Heart left ventricle (tissue), 13 donors: ENCODE measurements around the gene CHRDL2.

Experiments
- CTCF ChIP-seq, 12 donors: fragments of 200-600 bp; sonication (generic) in 4 of 12; IDR thresholded peaks; one replicate each; pipeline versions ENCODE4 v1.5.0 to v1.8.0; 2018 to 2022; ENCODE audit warnings: antibody characterized with exemption in 12 of 12, mild to moderate bottlenecking in 5 of 12
- POLR2A ChIP-seq, 2 donors: fragments of 450-650 bp; IDR thresholded peaks; one replicate each; pipeline ENCODE4 v1.6.1; 2017; ENCODE audit warnings: antibody characterized with exemption in 2 of 2, mild to moderate bottlenecking in 2 of 2, moderate library complexity in 2 of 2
- donor health status: ischemic (EF 13 %, LVEDD 7.1; RV severe dilation, severe dysfunction).
- donor health status: DM: no; HTN: yes; CAD: no.
- donor health status: DM: no; HTN: no; CAD: no.
- donor health status: ischemic (EF 25% LVEDD 6.9; RV normal size, moderate dysfunction).
- donor health status: ischemic (EF 25% LVEDD 5.7; RV mildly dilated, moderate dysfunction).
- donor health status: ischemic (EF 35%, LVEDD 5.7; RV mildly dilated, moderate dysfunction).
- donor health status: nonischemic (EF 11% LVEDD 7.7; RV severe dilation, severe dysfunction).
- donor health status: DM: yes; HTN: yes; CAD: no.
- donor health status: PGD.
- donor health status: ischemic (EF 29% LVEDD 5.4; RV normal size, mild dysfunction).
- donor health status: nonischemic (EF 23%, LVEDD 6.1; RV moderate dilation, normal function).

DNA sequence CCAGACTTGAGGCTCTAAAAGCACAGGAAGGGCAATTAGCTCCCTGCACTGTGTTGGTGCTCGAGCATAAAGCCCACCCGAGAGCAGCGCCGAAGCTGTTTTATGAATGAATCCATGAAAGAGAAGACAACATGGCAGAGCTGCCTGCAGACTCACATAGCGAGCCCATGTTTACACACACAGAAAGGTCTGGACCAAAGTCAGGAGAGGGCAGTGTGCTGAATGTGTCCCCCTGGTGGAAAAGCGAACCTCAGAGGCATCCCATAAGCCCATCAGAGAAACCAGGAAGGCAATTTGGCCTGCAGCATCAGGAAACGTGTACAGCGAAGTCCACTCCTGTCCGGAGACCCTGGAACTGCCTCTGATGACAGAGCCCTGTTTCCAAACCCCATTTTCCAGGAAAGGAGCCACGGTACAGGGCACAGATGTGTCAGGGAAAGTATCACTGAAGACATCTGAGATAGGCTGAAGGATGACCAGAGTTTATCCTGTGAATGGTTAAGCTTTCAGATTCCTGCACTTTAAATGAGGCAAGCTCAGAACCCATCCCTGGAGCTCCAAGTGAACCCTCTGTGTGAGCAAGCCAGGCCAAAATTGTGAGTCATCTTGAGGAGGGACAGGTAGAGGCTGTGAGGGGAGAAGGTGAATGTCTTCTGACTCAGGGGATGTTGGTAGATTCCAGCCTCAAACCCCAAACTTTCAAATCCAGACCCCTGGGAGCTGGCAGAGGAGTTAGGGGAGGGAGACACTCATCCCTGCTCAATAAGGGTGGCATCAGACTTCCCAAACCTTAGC is 36.9 kb downstream of the CHRDL2 start:
- TF ChIP-seq POLR2A (IDR thresholded peaks at IDR 0.05) = no peak
- TF ChIP-seq CTCF (IDR thresholded peaks at IDR 0.05) = no peak
